ENCODE results near the gene VPREB3. TPM values are rescaled to one million over a fixed set of nuclear protein-coding genes. Genes with fewer than 3 reads are reported as not detected.

Gene VPREB3
- polyA plus RNA-seq, 3 donors, result 0.88 to 1.0 (median 1.0) TPM

DNA sequence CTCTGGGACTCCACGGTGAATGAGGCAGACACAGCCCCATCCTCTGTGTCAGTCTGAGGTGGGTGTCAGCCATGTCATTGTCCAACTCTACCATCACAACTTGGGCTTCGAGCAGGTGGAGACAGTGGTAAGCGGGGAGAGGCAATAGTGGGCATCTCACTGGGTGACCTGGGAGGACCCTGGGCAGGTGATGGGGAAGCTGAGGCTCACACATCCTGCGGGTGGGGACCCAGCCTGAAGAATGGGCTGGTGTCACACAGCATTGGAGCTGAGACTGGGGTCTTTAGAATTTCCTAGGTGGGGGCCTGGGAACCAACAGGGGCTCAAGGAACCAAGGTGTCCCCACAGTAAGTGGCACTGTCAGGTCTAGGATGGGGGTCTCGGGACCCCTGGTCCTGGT is 25.5 kb upstream of the VPREB3 start:
- Mint-ChIP-seq H3K27me3 (ENCODE audit: low read depth in 3 of 3) (peaks cover 4 to 9% (median 6%) of the 10 kb centered on the region in 3 donors), H3K36me3 (no peaks in the 10 kb centered on the region), H3K4me1 (no peaks in the 10 kb centered on the region), H3K27ac (no peak overlapping the region), H3K9me3 (no peaks in the 10 kb centered on the region), H3K4me3 (no peak overlapping the region)
- H3K4me2 ChIP-seq (replicated peaks; ENCODE audit: extremely low read depth, low read length, poor library complexity, severe bottlenecking), result no peak overlapping the region
- no peak overlapping the region for H3K27ac ChIP-seq (ENCODE audit: low read depth in 1 of 2, low read length in 2 of 2)
- no peaks in the 10 kb centered on the region for H3K36me3 ChIP-seq (replicated peaks in 1 of 2; ENCODE audit: control insufficient read depth in 1 of 2, insufficient read depth in 2 of 2, low read length in 2 of 2)
- TF ChIP-seq, protein P1, sequence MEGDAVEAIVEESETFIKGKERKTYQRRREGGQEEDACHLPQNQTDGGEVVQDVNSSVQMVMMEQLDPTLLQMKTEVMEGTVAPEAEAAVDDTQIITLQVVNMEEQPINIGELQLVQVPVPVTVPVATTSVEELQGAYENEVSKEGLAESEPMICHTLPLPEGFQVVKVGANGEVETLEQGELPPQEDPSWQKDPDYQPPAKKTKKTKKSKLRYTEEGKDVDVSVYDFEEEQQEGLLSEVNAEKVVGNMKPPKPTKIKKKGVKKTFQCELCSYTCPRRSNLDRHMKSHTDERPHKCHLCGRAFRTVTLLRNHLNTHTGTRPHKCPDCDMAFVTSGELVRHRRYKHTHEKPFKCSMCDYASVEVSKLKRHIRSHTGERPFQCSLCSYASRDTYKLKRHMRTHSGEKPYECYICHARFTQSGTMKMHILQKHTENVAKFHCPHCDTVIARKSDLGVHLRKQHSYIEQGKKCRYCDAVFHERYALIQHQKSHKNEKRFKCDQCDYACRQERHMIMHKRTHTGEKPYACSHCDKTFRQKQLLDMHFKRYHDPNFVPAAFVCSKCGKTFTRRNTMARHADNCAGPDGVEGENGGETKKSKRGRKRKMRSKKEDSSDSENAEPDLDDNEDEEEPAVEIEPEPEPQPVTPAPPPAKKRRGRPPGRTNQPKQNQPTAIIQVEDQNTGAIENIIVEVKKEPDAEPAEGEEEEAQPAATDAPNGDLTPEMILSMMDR (IDR thresholded peaks at IDR 0.05), result no peak
- H3K27me3 ChIP-seq (ENCODE audit: control insufficient read depth in 2 of 2, insufficient read depth in 2 of 2, low read length in 2 of 2), result no peaks in the 10 kb centered on the region
- 97% methylated on average over 5 of the region's 5 CpGs for WGBS (ENCODE audit: insufficient coverage)
- no peaks in the 10 kb centered on the region for H3K79me2 ChIP-seq (ENCODE audit: insufficient read depth, low read length)
- H2AFZ ChIP-seq (ENCODE audit: insufficient read depth, low read depth, low read length, poor library complexity, severe bottlenecking), result no peak overlapping the region
- no peaks in the 10 kb centered on the region for H3K4me1 ChIP-seq (ENCODE audit: control insufficient read depth in 1 of 2, insufficient read depth in 2 of 2, low read length in 2 of 2)
- no peak overlapping the region for H3K9ac ChIP-seq (ENCODE audit: insufficient read depth, low read length, poor library complexity, severe bottlenecking)
- no peak for DNase-seq
- no peaks in the 10 kb centered on the region for H4K20me1 ChIP-seq (ENCODE audit: insufficient read depth, low read length)
- H3K9me3 ChIP-seq (replicated peaks in 1 of 2; ENCODE audit: control insufficient read depth in 1 of 2, insufficient read depth in 1 of 2, low read length in 2 of 2), result no peaks in the 10 kb centered on the region
- intact Hi-C loops (cut with micrococcal nuclease), result no loop called here
- H3K4me3 ChIP-seq (replicated peaks in 1 of 3; ENCODE audit: low read depth in 2 of 3, low read length in 3 of 3), result no peak overlapping the region

DNA sequence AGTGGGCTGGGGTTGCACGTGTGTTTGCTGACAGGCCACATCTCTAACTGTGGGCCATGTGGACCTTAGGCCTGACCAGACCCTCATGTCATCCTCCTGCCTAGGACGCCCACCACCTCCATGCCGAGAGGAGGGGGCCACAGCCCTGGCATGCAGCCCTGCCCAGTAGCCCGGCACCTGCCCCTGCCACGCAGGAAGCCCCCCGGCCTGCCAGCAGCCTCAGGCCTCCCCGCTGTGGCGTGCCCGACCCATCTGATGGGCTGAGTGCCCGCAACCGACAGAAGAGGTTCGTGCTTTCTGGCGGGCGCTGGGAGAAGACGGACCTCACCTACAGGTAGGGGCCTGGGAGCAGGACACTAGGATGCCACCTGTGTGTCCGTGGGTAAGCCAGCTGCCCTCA is 24.9 kb upstream of the VPREB3 start:
- Histone ChIP-seq H3K27ac (ENCODE audit: low read depth in 1 of 2, low read length in 2 of 2) (no peak overlapping the region), H3K4me3 (replicated peaks in 1 of 3; ENCODE audit: low read depth in 2 of 3, low read length in 3 of 3) (no peak overlapping the region), H3K9ac (ENCODE audit: insufficient read depth, low read length, poor library complexity, severe bottlenecking) (no peak overlapping the region), H3K9me3 (replicated peaks in 1 of 2; ENCODE audit: control insufficient read depth in 1 of 2, insufficient read depth in 1 of 2, low read length in 2 of 2) (no peaks in the 10 kb centered on the region), H3K27me3 (ENCODE audit: control insufficient read depth in 2 of 2, insufficient read depth in 2 of 2, low read length in 2 of 2) (peaks cover 0 to 2% of the 10 kb centered on the region in 2 donors), H3K36me3 (replicated peaks in 1 of 2; ENCODE audit: control insufficient read depth in 1 of 2, insufficient read depth in 2 of 2, low read length in 2 of 2) (no peaks in the 10 kb centered on the region), H3K4me2 (replicated peaks; ENCODE audit: extremely low read depth, low read length, poor library complexity, severe bottlenecking) (no peak overlapping the region), H4K20me1 (ENCODE audit: insufficient read depth, low read length) (no peaks in the 10 kb centered on the region), H3K4me1 (ENCODE audit: control insufficient read depth in 1 of 2, insufficient read depth in 2 of 2, low read length in 2 of 2) (no peaks in the 10 kb centered on the region), H2AFZ (ENCODE audit: insufficient read depth, low read depth, low read length, poor library complexity, severe bottlenecking) (no peak overlapping the region), H3K79me2 (ENCODE audit: insufficient read depth, low read length) (no peaks in the 10 kb centered on the region)
- WGBS (ENCODE audit: insufficient coverage), result 97% methylated on average over 16 of the region's 16 CpGs
- TF ChIP-seq, protein P1 (IDR thresholded peaks at IDR 0.05), result no peak
- no peaks in the 10 kb centered on the region for H3K36me3 Mint-ChIP-seq
- intact Hi-C loops (cut with micrococcal nuclease), result no loop called here
- no peaks in the 10 kb centered on the region for H3K4me1 Mint-ChIP-seq
- H3K27ac Mint-ChIP-seq, result no peak overlapping the region
- no peak for DNase-seq
- no peak overlapping the region for H3K4me3 Mint-ChIP-seq
- peaks cover 9 to 11% (median 10%) of the 10 kb centered on the region in 3 donors for H3K27me3 Mint-ChIP-seq (ENCODE audit: low read depth in 3 of 3)
- H3K9me3 Mint-ChIP-seq, result no peaks in the 10 kb centered on the region

Measured in CD14-positive monocyte (primary cell).